ENCODE results near the gene GOT1. TPM values are rescaled to one million over a fixed set of nuclear protein-coding genes. Genes with fewer than 3 reads are reported as not detected.

GOT1 gene
- polyA plus RNA-seq: 10 to 100 TPM; 29.6 to 57.8 TPM

DNA sequence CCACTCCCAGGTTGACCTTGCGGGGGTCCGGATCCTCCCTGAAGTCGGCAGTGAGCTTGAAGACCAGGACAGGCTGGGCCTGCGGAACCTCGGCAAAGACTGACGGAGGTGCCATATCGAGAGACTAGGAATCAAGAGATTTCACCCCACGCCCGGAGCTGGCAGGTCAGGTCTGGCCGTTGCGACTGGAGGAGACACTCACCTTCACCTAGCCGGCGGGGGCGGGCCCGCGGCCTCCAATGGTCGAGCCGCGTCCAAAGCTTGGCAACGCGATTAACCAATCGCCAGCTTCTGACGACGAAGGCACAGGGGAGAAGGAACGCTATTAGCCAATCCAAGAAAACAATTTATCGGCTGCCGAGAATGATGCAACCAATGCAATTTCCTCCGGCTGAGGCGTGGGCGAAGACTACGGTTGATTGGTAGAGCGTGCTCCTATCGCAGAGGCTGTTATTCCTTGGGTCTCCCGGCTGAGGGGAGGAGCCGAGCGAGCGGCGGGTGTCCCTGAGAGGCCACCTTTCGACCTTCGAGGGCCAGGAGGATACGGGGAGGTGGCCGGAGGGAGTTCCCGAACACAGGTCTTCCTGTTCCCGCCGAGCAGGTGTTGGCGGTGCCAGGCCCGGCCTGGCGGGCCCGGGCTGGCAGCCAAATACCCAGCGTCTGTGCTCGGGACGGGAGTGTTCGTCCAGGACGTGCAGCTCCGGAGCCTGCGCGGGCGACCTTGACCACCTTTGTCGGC, at the start of gene GOT1:
Gene GOT1, minus strand, starts transcription at position 174 of the 739 bp plus-strand sequence. Its CDS starts 59 bp downstream, at position 115.
- Histone ChIP-seq H3K4me3 (ENCODE audit: low read depth in 1 of 2, low read length in 2 of 2) (peak within 1 kb of the TSS; percentile 77 to 83), H3K36me3 (ENCODE audit: control insufficient read depth in 2 of 2, insufficient read depth in 2 of 2, low read length in 1 of 2) (peaks cover 0 to 2% of the 10 kb centered on the region in 2 donors), H3K4me1 (ENCODE audit: control insufficient read depth in 2 of 2, insufficient read depth in 2 of 2, low read length in 1 of 2) (peaks cover 0 to 3% of the 10 kb centered on the region in 2 donors), H3K27me3 (ENCODE audit: control insufficient read depth in 1 of 2, insufficient read depth in 2 of 2, low read length in 2 of 2) (no peaks in the 10 kb centered on the region), H3K9me3 (ENCODE audit: control insufficient read depth in 2 of 2, insufficient read depth in 1 of 2, low read depth in 1 of 2, low read length in 1 of 2) (no peaks in the 10 kb centered on the region), H3K27ac (ENCODE audit: low read depth in 2 of 2, low read length in 1 of 2) (peak within 1 kb of the TSS; percentile 95 to 98)
- 1% methylated on average over 59 of the region's 59 CpGs for WGBS, 2 donors

DNA sequence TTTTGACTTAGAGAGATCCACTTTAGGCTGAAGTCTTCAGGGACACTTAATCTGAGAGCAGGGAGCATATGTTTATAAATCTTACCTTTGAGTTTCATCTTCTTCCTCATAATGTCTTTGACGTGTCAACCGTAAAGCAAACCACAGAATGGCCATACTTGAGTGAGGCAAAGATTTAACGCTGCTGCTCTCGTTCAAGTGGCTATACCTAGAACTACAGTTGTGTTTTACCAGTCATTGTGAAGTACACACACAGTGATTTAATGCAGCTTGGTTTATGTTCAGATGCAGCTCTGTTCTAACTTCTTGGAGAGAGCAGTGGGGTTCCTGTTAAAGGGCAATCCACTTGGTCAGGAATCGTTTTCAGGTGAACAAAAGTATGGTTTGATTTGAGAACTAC, 39.9 kb upstream of the GOT1 start:
- Histone ChIP-seq H3K36me3 (ENCODE audit: control insufficient read depth in 2 of 2, insufficient read depth in 2 of 2, low read length in 1 of 2) (no peaks in the 10 kb centered on the region), H3K4me1 (ENCODE audit: control insufficient read depth in 2 of 2, insufficient read depth in 2 of 2, low read length in 1 of 2) (no peaks in the 10 kb centered on the region), H3K27me3 (ENCODE audit: control insufficient read depth in 1 of 2, insufficient read depth in 2 of 2, low read length in 2 of 2) (no peaks in the 10 kb centered on the region), H3K9me3 (ENCODE audit: control insufficient read depth in 2 of 2, insufficient read depth in 1 of 2, low read depth in 1 of 2, low read length in 1 of 2) (no peaks in the 10 kb centered on the region), H3K4me3 (ENCODE audit: low read depth in 1 of 2, low read length in 2 of 2) (no peak overlapping the region), H3K27ac (ENCODE audit: low read depth in 2 of 2, low read length in 1 of 2) (no peak overlapping the region)
- WGBS, 2 donors: 62 to 72% methylated on average over 5 of the region's 5 CpGs

- 45 to 56% methylated on average over 14 of the region's 14 CpGs for whole genome bisulfite sequencing, 2 donors
- Histone ChIP-seq H3K27me3 (ENCODE audit: control insufficient read depth in 1 of 2, insufficient read depth in 2 of 2, low read length in 2 of 2) (no peaks in the 10 kb centered on the region), H3K27ac (ENCODE audit: low read depth in 2 of 2, low read length in 1 of 2) (peak overlapping the region in 1 of 2 donors; percentile 22), H3K4me1 (ENCODE audit: control insufficient read depth in 2 of 2, insufficient read depth in 2 of 2, low read length in 1 of 2) (no peaks in the 10 kb centered on the region), H3K36me3 (ENCODE audit: control insufficient read depth in 2 of 2, insufficient read depth in 2 of 2, low read length in 1 of 2) (no peaks in the 10 kb centered on the region), H3K4me3 (ENCODE audit: low read depth in 1 of 2, low read length in 2 of 2) (no peak overlapping the region), H3K9me3 (ENCODE audit: control insufficient read depth in 2 of 2, insufficient read depth in 1 of 2, low read depth in 1 of 2, low read length in 1 of 2) (no peaks in the 10 kb centered on the region)
These were observed 37.0 kb upstream of the GOT1 start for GRCh38 chr10:99467236-99467999.

- H3K27ac ChIP-seq (ENCODE audit: low read depth in 2 of 2, low read length in 1 of 2): no peak overlapping the region
- no peak overlapping the region for H3K4me3 ChIP-seq (ENCODE audit: low read depth in 1 of 2, low read length in 2 of 2)
- H3K9me3 ChIP-seq (ENCODE audit: control insufficient read depth in 2 of 2, insufficient read depth in 1 of 2, low read depth in 1 of 2, low read length in 1 of 2): no peaks in the 10 kb centered on the region
- WGBS, 2 donors: 33 to 45% methylated on average over 8 of the region's 8 CpGs
- H3K36me3 ChIP-seq (ENCODE audit: control insufficient read depth in 2 of 2, insufficient read depth in 2 of 2, low read length in 1 of 2): no peaks in the 10 kb centered on the region
- no peaks in the 10 kb centered on the region for H3K27me3 ChIP-seq (ENCODE audit: control insufficient read depth in 1 of 2, insufficient read depth in 2 of 2, low read length in 2 of 2)
- H3K4me1 ChIP-seq (ENCODE audit: control insufficient read depth in 2 of 2, insufficient read depth in 2 of 2, low read length in 1 of 2): no peaks in the 10 kb centered on the region
These were observed 36.3 kb upstream of the GOT1 start for GRCh38 chr10:99466632-99467223.

DNA sequence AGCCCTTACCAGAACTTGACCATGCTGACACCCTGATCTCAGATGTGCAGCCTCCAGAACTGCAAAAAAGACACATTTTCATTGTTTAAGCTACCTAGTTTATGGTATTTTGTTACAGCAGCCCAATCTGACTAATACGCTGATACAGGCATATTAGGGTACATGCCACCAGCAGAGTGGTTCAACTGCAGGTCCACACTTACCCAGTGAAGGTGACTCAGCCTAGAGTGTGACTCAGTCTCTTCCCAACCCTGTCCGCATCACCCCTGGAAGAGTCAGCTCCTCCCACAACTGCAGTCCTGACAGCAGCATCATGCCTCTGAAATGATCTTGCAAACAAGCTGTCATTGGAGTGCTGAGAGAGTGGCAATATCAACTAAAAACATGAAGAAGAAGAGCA, 30.8 kb upstream of the GOT1 start:
- no peaks in the 10 kb centered on the region for H3K27me3 ChIP-seq (ENCODE audit: control insufficient read depth in 1 of 2, insufficient read depth in 2 of 2, low read length in 2 of 2)
- WGBS, 2 donors: 76 to 90% methylated on average over 2 of the region's 2 CpGs
- no peaks in the 10 kb centered on the region for H3K9me3 ChIP-seq (ENCODE audit: control insufficient read depth in 2 of 2, insufficient read depth in 1 of 2, low read depth in 1 of 2, low read length in 1 of 2)
- H3K4me3 ChIP-seq (ENCODE audit: low read depth in 1 of 2, low read length in 2 of 2): no peak overlapping the region
- no peaks in the 10 kb centered on the region for H3K36me3 ChIP-seq (ENCODE audit: control insufficient read depth in 2 of 2, insufficient read depth in 2 of 2, low read length in 1 of 2)
- H3K27ac ChIP-seq (ENCODE audit: low read depth in 2 of 2, low read length in 1 of 2): no peak overlapping the region
- H3K4me1 ChIP-seq (ENCODE audit: control insufficient read depth in 2 of 2, insufficient read depth in 2 of 2, low read length in 1 of 2): no peaks in the 10 kb centered on the region

DNA sequence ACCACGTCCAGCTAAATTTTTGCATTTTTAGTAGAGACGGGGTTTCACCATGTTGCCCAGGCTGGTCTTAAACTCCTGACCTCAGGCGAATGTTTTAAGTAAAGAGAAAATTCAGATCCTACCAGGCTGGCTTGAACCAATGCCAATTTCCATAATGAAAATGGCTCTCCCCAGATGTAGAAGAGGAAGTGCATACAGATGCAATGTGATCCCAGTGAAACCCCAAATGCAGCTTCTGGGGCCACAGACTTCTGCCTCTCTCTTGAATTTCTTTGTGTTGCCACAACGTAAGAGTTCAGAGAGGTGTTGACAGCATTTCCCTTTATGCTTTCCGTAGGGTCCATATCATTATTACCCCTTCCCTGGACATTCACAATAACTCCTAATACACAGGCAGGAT, 29.6 kb upstream of the GOT1 start:
- Histone ChIP-seq H3K9me3 (ENCODE audit: control insufficient read depth in 2 of 2, insufficient read depth in 1 of 2, low read depth in 1 of 2, low read length in 1 of 2) (no peaks in the 10 kb centered on the region), H3K4me1 (ENCODE audit: control insufficient read depth in 2 of 2, insufficient read depth in 2 of 2, low read length in 1 of 2) (no peaks in the 10 kb centered on the region), H3K27me3 (ENCODE audit: control insufficient read depth in 1 of 2, insufficient read depth in 2 of 2, low read length in 2 of 2) (no peaks in the 10 kb centered on the region), H3K27ac (ENCODE audit: low read depth in 2 of 2, low read length in 1 of 2) (no peak overlapping the region), H3K4me3 (ENCODE audit: low read depth in 1 of 2, low read length in 2 of 2) (no peak overlapping the region), H3K36me3 (ENCODE audit: control insufficient read depth in 2 of 2, insufficient read depth in 2 of 2, low read length in 1 of 2) (no peaks in the 10 kb centered on the region)
- 77 to 81% methylated on average over 5 of the region's 5 CpGs for WGBS, 2 donors

DNA sequence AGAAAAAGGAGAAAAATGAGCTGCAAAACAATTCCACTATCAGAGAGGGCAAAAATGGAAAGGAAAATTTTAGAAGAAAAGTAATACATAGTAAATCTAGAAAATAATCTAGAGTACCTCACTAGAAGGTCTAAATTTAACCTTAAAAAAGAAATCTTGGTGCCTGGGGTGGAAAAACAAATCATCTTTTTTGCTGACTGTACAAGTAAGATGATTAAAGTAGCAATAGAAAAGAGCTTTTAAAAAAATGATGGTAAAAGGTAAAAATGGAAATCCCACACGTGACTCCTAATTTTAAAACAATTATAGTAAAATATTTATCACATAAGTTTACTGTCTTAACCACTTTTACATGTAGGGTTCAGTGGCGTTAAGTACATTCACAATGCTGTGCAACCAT, 28.8 kb upstream of the GOT1 start:
- Histone ChIP-seq H3K4me3 (ENCODE audit: low read depth in 1 of 2, low read length in 2 of 2) (no peak overlapping the region), H3K4me1 (ENCODE audit: control insufficient read depth in 2 of 2, insufficient read depth in 2 of 2, low read length in 1 of 2) (no peaks in the 10 kb centered on the region), H3K27me3 (ENCODE audit: control insufficient read depth in 1 of 2, insufficient read depth in 2 of 2, low read length in 2 of 2) (no peaks in the 10 kb centered on the region), H3K27ac (ENCODE audit: low read depth in 2 of 2, low read length in 1 of 2) (no peak overlapping the region), H3K9me3 (ENCODE audit: control insufficient read depth in 2 of 2, insufficient read depth in 1 of 2, low read depth in 1 of 2, low read length in 1 of 2) (no peaks in the 10 kb centered on the region), H3K36me3 (ENCODE audit: control insufficient read depth in 2 of 2, insufficient read depth in 2 of 2, low read length in 1 of 2) (no peaks in the 10 kb centered on the region)
- 69 to 84% methylated on average over 2 of the region's 2 CpGs for whole genome bisulfite sequencing, 2 donors

- H3K9me3 ChIP-seq (ENCODE audit: control insufficient read depth in 2 of 2, insufficient read depth in 1 of 2, low read depth in 1 of 2, low read length in 1 of 2): no peaks in the 10 kb centered on the region
- no peaks in the 10 kb centered on the region for H3K4me1 ChIP-seq (ENCODE audit: control insufficient read depth in 2 of 2, insufficient read depth in 2 of 2, low read length in 1 of 2)
- no peak overlapping the region for H3K4me3 ChIP-seq (ENCODE audit: low read depth in 1 of 2, low read length in 2 of 2)
- no peaks in the 10 kb centered on the region for H3K36me3 ChIP-seq (ENCODE audit: control insufficient read depth in 2 of 2, insufficient read depth in 2 of 2, low read length in 1 of 2)
- H3K27ac ChIP-seq (ENCODE audit: low read depth in 2 of 2, low read length in 1 of 2): no peak overlapping the region
- 48 to 58% methylated on average over 2 of the region's 2 CpGs for WGBS, 2 donors
- H3K27me3 ChIP-seq (ENCODE audit: control insufficient read depth in 1 of 2, insufficient read depth in 2 of 2, low read length in 2 of 2): no peaks in the 10 kb centered on the region
These were observed 27.4 kb upstream of the GOT1 start for GRCh38 chr10:99457813-99458212.

- 63 to 66% methylated on average over 2 of the region's 2 CpGs for WGBS, 2 donors
- Histone ChIP-seq H3K4me3 (ENCODE audit: low read depth in 1 of 2, low read length in 2 of 2) (no peak overlapping the region), H3K4me1 (ENCODE audit: control insufficient read depth in 2 of 2, insufficient read depth in 2 of 2, low read length in 1 of 2) (no peaks in the 10 kb centered on the region), H3K27ac (ENCODE audit: low read depth in 2 of 2, low read length in 1 of 2) (no peak overlapping the region), H3K9me3 (ENCODE audit: control insufficient read depth in 2 of 2, insufficient read depth in 1 of 2, low read depth in 1 of 2, low read length in 1 of 2) (no peaks in the 10 kb centered on the region), H3K36me3 (ENCODE audit: control insufficient read depth in 2 of 2, insufficient read depth in 2 of 2, low read length in 1 of 2) (no peaks in the 10 kb centered on the region), H3K27me3 (ENCODE audit: control insufficient read depth in 1 of 2, insufficient read depth in 2 of 2, low read length in 2 of 2) (no peaks in the 10 kb centered on the region)
These were observed 26.5 kb upstream of the GOT1 start for GRCh38 chr10:99456931-99457288.
